CD4-positive, alpha-beta T cell treated with Interferon gamma for 1 hour (primary cell): ENCODE data around the gene ZNF396.

Source experiments
- DNase-seq: peaks from one replicate; pipeline ENCODE4 v3.0.0-alpha.2; 2020

Gene ZNF396

DNA sequence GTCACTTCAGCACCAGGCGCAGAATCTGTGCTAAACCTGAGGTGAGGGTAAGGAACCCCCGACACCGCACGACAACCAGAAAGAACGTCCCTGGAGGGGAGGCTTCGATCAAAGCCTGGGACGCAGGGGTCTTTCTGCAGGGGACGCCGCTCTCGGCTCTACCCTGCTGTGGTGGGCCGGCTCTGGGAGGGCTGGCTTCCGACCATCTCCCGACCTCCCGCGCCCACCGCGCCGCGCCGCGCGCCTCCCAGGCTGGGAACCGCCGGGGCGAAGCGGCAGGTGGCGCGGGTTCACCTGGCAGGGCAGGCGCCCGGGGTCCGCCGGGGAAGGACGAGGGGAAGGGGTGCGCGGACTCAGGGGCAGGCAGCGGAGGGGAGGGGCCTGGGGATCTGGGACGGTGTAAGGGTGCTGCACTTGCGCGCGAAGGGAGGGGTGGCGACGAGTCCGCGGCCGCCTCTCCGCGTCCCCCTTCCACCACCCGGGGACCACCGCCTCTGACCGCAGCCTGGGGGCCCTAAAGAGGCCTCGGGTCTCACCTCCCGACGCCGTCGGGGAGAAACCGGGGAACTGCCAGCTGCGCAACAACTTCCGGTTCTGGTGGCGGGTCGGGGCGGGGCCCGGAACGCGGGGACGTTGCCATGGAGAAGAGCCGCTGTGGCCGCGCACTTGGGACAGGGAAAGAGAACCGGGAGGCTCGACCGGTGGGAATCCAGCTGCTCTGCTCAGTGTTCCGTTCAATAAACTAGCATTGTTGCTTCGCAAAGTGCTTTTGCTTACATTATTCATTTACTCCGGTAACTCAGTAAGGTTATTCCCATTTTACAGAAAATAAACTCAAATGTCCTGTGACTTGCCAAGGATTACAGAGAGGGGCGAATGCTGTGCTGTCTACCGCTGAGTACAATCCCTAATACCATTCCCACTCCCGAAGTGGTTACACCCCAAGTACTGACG is at the start of gene ZNF396:
Gene ZNF396 (minus strand): TSS at position 596 of the 954 bp plus-strand sequence. CDS start 3,045 bp downstream, outside the sequence.
- peak; percentile 68 for DNase-seq

DNA sequence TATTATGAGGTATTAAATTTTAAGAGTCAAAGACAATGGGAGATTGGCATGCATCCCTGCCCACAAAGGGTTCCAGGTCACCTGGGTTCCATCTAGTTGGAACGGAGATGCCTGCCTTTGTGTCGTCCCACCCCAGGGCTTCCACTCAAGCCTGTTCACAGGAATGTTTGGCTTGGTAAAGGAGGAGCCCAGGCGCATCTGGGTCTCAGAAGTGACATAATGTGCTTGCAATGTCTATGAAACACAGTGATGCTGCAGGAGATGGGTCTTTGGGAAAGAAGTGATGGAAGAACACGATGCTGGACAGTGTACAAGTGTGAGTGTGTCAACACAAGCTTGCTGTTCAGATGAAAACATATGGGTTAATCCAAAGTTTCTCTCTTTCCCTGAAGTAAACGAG is 49.6 kb upstream of the ZNF396 start:
- DNase-seq, result no peak

DNA sequence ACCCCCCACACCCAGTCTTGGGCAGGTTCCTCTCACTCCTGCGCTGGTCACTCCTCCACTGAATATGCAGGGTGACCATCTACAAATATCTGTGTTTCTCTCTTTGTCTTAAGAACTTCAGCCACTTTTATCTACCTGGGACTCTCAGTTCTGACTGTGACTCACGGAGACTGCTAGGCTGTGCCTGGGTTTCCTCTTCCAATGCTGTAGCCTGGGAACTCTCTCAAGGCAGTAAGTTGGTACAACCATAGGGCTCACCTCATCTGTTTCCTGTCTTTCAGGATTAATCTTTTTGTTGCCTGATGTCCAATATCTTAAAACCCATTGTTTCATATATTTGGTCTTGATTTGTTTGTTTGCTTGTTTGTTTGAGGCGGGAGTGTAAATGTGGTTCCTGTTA is 47.2 kb upstream of the ZNF396 start:
- DNase-seq, result no peak

DNA sequence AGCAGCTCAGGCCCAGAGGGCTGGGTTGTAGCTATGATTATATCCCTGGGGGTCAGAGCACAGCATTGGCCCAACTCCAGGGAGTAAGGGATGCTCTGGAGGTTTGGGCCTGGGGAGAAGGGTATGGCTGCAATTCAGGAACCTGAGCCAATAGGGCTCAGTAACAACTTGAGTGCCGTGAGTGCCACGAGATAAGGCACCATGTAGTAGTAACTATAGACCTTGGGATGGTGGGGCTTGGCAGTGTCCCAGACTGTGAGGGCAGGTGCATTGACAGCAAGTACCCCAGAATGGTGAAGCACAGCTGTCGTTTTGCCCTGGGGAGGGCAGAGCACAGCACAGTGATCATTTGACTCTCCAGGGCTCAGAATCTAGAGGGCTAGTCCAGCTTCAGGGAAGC is 45.1 kb upstream of the ZNF396 start:
- no peak for DNase-seq

DNA sequence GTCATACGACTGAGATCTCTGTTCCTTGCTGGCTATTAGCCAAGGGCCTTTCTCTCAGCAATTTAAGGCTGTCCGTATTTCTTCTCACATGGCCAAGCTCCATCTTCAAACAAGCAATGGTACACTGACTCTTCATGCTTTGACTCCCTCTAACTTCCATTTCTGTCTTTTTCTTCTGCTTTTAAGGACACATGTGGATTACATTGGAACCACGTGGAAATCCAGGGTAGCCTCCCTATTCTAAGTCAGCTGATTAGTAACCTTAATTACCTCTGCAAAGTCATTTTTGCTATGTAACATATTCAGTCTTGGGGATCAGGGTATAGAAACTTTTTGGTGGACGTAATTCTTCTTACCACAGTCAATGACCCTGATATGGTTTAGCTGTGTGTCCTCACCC is 41.5 kb upstream of the ZNF396 start:
- no peak for DNase-seq

DNA sequence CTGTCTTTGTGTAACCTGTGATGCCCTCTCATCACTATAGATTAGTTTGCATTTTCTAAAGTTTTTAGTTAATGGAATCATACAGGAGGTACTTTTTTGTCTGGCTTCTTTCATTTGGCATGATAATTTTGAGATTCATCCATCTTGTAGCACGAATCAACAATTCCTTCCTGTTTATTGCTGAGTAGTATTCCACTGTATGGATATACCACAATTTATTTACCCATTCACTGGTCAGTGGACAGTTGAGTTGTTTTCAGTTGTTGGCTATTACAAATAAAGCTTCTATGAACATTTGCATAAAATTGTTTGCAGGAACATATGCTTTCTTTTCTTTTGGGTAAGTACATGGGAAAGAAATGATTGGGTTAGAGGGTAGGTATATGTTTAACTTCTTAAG is 40.1 kb upstream of the ZNF396 start:
- no peak for DNase-seq

DNA sequence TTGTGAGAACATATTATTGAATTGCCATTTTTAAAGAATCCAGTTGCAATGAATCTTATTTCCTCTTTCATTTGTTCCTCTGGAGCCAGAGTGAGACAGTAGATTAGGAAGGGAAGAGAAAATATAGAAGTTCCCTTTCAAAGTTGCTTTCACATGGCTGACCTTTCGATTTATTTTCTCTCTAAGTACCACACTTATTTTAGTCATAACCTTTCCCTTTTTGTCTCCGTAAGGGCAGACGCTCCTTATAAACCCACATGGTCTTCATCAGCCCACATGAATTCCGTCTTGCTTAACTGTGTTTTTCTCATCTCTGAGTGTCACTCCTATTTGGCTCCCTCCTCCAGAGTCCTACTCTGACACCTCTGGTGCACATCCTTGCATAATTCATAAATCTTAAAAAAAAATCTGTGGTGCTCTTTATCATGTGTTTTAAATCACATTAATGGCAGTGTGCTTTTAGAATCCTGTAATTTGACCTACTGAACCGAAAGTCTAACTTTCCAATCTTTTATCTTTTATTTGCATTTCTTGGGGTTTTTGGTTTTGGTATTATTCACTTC is 38.5 kb upstream of the ZNF396 start:
- no peak for DNase-seq

DNA sequence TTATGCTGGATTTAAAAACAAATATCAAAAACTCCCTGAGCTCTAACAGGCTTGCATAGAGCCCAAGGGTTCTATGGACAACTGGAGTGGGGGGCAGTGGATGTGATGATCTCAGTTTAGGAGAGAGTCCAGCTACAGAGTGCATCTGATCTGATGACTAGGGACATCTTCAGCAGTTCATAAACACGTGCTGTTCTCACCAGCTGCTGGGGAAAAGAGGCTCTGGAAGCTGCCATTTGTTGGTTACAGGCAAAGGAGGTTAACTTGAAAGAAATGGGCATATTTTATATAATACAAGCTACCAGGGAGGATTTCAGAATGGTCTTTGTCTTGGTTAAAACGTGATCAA is 36.0 kb upstream of the ZNF396 start:
- no peak for DNase-seq

DNA sequence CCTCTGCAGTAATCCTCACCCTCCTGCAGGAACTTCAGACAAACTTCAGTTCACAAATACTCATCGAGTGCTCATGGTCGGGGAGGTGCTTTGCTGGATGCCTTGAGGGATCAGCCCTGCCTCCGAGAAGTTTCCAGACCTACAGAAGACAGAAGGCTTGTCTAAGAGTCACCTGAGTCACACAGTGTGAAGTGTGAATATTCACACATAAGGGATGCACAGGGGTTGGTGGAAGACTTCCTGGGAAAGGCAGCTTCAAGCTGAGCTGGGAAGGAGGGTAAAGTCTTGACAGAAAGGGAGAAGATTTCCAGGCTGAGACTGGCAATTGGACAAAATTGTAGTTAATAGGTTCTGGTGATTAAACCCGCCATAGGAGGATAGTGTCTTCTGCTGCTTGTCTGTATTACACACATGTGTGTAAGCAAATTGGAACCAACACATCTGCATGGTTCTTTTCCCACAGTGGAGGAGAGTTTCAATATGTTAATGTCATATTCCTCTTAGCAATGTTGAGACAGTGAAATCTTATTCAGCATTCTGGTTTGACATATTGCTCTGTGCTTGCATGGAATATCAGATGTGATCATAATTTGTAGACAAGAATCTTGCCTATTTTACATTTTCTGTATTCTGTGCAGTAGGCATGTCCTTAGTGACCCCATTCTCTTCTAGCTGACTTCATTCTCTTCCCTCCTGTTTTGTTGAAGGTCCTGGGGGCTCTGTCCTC is 34.7 kb upstream of the ZNF396 start:
- DNase-seq, result no peak

DNA sequence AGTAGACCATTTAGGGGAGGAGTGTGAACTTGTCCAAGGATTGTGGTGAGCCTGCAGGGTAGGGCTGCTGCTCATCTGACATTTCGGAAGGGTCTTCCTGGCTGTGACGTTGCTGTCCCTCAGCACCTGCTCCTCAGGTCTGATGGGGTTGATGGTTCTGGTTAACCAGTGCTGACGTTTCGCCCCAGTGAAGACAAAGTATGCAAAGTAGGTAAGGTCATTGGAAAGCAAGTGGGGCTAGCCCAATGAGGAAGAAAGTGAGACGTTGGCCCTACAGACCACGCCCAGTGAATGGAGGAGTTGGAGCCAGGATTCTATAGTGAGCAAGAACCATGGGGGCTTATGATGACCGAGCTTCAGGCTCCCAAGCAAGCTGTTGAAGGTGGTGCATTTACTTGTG is 33.4 kb upstream of the ZNF396 start:
- DNase-seq, result peak; percentile 9

DNA sequence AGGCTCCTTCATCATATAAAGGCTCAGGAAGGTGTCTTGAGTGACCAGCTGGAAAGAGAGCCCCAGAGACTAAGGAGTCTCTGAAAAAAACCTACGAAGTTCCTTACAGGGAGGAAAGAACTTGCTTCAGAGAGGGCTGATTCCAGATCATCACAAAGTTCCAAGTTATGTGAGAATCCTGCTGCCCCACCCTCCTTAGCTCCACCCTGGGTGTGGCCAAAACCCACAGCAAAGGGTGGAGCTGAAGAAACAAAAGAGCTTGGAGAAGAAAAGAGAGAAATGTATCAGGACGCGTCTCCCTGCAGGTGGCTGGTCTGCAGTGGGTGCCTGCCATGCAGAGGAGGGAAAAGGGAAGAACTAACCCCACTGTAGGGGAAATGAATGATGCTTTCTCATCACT is 32.8 kb upstream of the ZNF396 start:
- DNase-seq, result no peak

DNA sequence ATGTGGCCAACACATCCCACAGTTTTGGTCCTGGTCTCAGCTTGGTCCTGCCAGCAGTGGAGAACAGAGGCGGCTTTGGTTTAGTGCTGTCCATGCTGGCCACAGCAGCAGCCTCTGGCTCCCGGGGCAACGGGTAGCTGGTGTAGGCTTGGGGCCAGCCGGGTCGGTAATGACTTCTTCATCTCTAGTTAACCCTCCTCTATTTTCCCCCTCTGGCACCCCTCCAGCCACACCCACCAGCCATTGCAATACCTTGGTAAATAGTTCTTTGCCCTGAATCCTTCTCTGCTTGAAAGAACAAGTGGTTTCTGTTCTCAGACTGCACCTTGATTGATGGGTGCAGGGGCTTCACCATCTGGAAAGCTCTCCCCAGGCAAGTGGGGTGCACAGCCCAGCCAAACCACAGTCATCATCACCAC is 31.7 kb upstream of the ZNF396 start:
- DNase-seq, result no peak

DNA sequence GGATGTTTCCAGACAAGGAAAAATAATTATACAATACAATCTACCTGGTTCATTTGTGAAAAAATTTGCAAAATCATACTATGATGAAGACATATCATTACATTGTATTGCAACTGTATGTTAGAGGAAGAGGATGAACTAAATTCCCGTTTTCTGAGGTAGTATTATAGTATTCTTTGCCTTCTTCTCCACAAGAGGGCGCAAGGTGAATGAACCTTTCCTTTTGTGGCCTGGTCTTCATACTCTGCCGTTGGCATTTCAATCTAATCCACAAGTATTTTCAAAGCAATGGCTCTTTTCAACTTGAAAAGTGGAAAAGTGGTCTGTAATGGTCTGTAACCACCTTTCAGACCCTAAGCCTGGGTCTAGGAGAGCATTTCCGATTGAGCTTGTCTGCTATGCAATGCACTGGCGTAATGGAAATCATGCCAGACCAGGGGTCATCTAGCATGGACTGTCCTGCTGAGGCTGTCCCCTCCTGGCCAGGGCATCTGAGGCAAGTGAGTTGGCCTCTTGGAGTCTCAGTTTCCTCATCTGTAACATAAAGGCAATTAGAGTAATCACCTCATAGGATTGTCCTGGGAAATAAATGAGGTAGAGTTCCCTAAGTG is 30.8 kb upstream of the ZNF396 start:
- no peak for DNase-seq

DNA sequence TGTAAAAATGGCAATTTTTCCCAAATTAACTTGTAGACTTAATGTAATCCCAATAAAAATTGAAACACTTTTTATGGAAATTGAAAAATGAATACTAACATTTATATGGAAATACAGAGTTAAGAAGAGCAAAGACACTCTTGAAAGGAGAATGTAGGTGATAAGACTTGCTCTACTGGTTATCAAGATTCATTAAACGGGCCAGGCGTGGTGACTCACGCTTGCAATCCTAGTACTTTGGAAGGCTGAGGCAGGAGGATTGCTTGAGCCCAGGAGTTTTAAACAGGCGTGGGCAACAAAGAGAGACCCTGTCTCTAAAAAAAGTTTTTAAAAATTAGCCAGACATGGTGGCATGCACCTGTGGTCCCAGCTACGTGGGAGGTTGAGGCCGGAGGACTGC is 29.5 kb upstream of the ZNF396 start:
- no peak for DNase-seq

DNA sequence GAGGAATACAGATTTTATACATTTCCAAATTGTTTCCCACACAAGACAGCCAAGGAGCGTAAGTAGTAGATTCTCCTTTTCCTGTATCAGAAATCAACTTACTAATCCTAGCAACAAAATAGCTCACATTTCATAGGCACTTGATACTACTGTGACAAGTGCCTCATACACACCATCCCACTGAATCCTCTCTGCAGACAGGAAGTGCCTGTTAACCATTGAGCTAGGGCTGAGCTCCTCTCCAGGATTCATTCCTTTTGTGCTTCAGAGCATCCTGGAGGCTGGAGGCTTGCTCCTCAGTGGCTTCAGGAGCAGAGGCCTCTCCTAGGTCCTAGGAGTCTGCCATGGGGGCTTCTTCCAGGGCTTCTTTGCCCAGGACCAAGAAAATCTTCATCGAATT is 20.8 kb upstream of the ZNF396 start:
- no peak for DNase-seq

DNA sequence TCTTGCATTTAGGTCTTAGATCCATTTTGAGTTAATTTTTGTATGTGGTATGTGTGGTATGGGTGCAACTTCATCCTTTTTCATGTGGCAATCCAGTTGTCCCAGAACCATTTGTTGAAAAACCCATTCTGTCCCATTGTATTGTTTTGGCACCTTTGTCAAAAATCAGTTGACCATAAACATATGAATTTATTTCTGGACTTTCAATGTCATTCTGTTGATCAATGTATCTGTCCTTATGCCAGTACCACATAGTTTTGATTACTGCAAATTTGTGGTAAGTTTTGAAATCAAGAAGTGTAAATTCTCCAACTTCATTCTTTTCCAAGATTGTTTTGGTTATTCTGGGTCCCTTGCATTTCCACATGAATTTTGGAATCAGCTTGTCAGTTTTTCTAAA is 16.6 kb upstream of the ZNF396 start:
- no peak for DNase-seq

DNA sequence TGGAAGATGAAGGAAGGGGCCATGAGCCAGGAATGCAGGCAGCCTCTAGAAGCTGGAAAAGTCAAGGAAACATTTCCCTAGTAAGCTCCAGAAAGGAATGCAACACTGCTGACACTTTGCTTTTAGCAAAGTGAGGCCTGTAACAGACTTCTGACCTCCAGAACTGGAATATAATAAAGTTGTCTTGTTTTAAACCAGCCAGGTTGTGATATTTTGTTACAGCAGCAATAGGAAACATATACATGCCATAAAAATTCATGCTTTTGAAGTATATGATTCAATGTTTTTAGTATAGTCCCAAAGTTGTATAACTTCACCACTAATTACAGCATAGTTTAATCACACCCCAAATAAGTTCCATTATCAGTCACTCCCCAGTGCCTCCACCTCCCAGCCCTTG is 15.2 kb upstream of the ZNF396 start:
- no peak for DNase-seq

DNA sequence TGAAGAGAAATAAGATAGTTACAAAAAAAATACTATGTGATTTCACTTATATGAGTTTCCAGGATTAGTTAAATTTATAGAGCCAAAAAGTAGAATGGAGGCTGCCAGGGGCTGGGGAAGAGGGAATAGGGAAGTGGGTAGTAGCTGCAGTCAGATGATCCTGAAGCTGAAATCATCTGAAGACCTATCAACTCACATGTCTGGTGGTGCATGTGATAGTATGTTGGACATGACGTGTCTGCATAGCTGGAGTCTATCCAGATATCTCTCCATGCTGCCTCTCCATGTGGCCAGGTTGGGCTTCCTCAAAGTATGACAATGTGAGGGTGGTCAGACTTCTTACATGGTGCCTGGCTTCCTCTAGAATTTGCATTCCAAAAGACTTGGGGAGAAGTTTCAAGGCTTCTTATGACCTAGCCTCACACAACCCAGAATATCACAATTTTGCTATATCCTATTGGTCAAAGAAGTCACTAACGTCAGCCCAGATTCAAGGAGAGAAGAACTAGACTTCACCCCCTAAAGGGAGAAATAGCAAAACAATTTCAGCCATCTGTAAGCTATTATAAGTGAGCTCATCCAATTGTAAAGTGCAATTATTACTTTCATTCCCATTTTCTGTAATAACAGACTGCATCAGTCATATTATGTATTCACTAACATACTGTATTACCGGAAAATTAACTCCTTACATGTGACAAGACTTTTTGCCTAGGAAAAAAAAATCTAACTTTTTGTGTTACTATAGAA is 14.0 kb upstream of the ZNF396 start:
- DNase-seq, result no peak

DNA sequence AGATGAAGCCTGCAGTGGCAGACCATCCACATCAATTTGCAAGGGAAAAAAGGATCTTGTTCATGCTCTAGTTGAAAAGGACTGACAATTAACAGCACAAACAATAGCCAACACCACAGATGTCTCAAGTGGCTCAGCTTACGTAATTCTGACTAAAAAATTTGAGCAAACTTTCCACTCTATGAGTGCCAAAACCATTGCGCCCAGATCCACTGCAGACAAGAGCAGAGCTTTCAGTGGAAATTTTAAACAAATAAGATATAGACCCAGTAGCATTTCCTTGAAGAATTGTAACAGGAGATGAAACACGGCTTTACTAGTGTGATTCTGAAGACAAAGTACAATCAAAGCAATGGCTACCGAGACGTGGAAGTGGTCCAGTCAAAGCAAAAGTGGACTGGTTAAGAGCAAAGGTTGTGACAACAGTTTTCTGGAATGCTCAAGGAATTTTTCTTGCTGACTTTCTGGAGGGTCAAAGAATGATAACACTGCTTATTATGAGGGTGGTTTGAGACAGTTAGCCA is 12.0 kb upstream of the ZNF396 start:
- no peak for DNase-seq

DNA sequence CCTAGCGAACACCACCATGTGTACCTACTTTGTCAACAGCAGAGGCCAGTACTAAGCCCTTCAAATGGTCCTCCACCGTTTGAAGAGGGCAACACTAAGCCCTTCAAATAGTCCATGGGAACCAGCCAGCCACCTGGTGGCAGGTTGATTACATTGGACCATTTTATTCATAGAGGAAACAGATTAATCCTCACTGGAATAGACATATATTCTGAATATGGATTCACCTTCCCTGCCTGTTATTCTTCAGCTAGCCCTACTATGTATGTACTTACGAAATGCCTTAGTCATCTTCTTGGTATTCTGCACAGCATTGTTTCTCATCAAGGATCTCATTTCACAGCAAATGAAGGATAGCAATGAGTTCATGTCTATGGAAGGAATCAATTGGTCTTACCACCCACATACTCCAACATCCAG is 10.0 kb upstream of the ZNF396 start:
- no peak for DNase-seq

DNA sequence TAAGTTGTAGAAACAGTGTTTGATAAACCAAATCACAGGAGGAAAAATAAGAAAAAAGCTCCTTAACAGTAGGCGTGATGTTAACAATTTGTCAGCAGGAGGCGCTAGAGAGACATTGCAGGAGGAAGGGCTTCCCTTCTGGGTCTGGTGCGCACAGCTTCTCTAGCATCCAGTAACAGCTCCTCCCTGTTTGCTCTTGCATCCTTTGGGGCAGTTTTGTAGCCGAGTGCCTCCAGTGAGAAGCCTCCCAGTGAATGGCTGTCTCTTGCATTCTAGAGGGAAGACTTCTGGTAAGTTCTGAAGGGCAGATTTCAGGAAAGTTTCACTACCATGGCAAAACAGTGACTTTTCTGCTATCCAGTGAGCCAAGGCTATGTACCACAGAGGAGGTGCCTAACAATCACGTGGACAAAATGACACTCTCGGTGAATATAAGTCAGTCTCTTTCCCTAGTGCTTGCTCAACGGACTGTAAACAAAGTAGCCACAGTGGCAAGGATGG is 9.5 kb upstream of the ZNF396 start:
- DNase-seq, result peak; percentile 63

DNA sequence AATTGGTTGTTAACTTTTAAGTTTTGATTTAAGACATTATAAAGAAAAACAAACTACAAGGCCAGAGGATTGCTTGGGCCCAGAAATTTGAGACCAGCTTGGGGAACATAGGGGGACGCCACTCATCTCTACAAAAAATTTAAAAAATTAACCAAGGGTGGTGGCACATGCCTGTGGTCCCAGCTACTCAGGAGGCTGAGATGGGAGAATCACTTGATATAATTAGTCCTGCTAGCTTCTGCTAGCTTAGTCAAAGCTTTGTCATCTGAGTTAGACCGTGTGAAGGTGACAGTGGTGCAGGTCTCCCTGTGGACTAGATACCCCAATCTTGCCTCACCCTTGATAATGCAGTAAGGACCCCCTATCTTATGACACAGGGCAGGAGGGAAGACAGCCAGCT is 6.0 kb upstream of the ZNF396 start:
- DNase-seq, result no peak
